ENCODE results near the gene LYG1. TPM values are rescaled to one million over a fixed set of nuclear protein-coding genes. Genes with fewer than 3 reads are reported as not detected.

LYG1 gene
- total RNA-seq, 1 donor from 2014 or later = 1.4 TPM

- Mint-ChIP-seq H3K27me3 (ENCODE audit: unreplicated experiment) (no peaks in the 10 kb centered on the region), H3K4me3 (ENCODE audit: unreplicated experiment) (no peak overlapping the region), H3K9me3 (ENCODE audit: unreplicated experiment) (no peaks in the 10 kb centered on the region), H3K4me1 (ENCODE audit: unreplicated experiment) (no peaks in the 10 kb centered on the region), H3K27ac (ENCODE audit: unreplicated experiment) (no peak overlapping the region), H3K36me3 (ENCODE audit: low read depth, unreplicated experiment) (peaks cover 26% of the 10 kb centered on the region)
- TF ChIP-seq, protein P1, sequence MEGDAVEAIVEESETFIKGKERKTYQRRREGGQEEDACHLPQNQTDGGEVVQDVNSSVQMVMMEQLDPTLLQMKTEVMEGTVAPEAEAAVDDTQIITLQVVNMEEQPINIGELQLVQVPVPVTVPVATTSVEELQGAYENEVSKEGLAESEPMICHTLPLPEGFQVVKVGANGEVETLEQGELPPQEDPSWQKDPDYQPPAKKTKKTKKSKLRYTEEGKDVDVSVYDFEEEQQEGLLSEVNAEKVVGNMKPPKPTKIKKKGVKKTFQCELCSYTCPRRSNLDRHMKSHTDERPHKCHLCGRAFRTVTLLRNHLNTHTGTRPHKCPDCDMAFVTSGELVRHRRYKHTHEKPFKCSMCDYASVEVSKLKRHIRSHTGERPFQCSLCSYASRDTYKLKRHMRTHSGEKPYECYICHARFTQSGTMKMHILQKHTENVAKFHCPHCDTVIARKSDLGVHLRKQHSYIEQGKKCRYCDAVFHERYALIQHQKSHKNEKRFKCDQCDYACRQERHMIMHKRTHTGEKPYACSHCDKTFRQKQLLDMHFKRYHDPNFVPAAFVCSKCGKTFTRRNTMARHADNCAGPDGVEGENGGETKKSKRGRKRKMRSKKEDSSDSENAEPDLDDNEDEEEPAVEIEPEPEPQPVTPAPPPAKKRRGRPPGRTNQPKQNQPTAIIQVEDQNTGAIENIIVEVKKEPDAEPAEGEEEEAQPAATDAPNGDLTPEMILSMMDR (IDR thresholded peaks at IDR 0.05; ENCODE audit: unreplicated experiment) = no peak
- DNase-seq (ENCODE audit: low spot score) = no peak
Measured at GRCh38 chr2:99275882-99276281, 25.1 kb downstream of the LYG1 start.

DNA sequence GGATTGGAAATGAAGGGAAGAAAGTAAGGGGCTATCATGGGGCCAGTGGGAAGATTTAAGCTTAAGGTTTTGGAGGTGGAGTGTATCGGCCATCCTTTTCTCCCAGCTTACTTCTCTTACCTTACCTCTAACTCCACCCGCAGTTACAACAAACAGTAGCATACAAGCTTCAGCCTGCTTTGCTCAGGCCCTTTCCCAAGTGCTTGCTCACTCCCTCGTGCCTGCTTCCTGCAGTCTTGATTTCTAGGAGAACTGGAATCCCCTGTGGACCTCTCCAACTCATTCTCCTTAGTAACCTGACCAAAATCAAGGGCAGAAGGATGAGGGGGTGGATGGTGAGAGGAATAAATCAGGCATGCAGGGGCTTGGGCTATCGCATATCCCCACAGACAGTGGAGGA lies 39.8 kb downstream of the LYG1 start:
- Mint-ChIP-seq H3K4me1 (ENCODE audit: unreplicated experiment) (peaks cover 1% of the 10 kb centered on the region), H3K4me3 (ENCODE audit: unreplicated experiment) (no peak overlapping the region), H3K27me3 (ENCODE audit: unreplicated experiment) (no peaks in the 10 kb centered on the region), H3K27ac (ENCODE audit: unreplicated experiment) (no peak overlapping the region), H3K36me3 (ENCODE audit: low read depth, unreplicated experiment) (no peaks in the 10 kb centered on the region), H3K9me3 (ENCODE audit: unreplicated experiment) (no peaks in the 10 kb centered on the region)
- TF ChIP-seq, protein P1 (IDR thresholded peaks at IDR 0.05; ENCODE audit: unreplicated experiment) = no peak
- DNase-seq (ENCODE audit: low spot score) = no peak

- Mint-ChIP-seq H3K4me1 (ENCODE audit: unreplicated experiment) (peaks cover 10% of the 10 kb centered on the region), H3K4me3 (ENCODE audit: unreplicated experiment) (no peak overlapping the region), H3K36me3 (ENCODE audit: low read depth, unreplicated experiment) (no peaks in the 10 kb centered on the region), H3K27ac (ENCODE audit: unreplicated experiment) (no peak overlapping the region), H3K27me3 (ENCODE audit: unreplicated experiment) (no peaks in the 10 kb centered on the region), H3K9me3 (ENCODE audit: unreplicated experiment) (no peaks in the 10 kb centered on the region)
- DNase-seq (ENCODE audit: low spot score) = no peak
- TF ChIP-seq, protein P1 (IDR thresholded peaks at IDR 0.05; ENCODE audit: unreplicated experiment) = no peak
Measured at GRCh38 chr2:99260184-99260583, 40.8 kb downstream of the LYG1 start.

DNA sequence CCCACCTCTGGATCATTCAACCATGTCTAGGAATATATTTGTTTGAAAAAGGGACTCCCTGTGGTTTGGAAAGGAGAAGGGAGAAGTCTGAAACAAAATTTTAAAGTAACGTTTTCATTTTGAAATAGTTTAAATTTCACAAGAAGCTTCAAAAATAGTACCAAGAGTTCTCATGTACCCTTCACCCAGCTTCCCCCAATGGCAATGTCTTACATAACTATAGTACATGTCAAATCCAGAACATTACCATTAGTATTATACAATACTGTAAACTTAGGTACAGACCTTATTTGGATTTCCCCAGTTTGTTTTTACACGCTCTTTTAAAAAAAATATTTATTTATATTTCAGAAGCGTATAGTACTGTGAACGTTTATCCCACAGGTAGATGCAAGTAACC lies 41.5 kb downstream of the LYG1 start:
- Mint-ChIP-seq H3K4me1 (ENCODE audit: unreplicated experiment) (peaks cover 10% of the 10 kb centered on the region), H3K27ac (ENCODE audit: unreplicated experiment) (no peak overlapping the region), H3K9me3 (ENCODE audit: unreplicated experiment) (no peaks in the 10 kb centered on the region), H3K36me3 (ENCODE audit: low read depth, unreplicated experiment) (no peaks in the 10 kb centered on the region), H3K4me3 (ENCODE audit: unreplicated experiment) (no peak overlapping the region), H3K27me3 (ENCODE audit: unreplicated experiment) (no peaks in the 10 kb centered on the region)
- TF ChIP-seq, protein P1 (IDR thresholded peaks at IDR 0.05; ENCODE audit: unreplicated experiment) = no peak
- DNase-seq (ENCODE audit: low spot score) = no peak

DNA sequence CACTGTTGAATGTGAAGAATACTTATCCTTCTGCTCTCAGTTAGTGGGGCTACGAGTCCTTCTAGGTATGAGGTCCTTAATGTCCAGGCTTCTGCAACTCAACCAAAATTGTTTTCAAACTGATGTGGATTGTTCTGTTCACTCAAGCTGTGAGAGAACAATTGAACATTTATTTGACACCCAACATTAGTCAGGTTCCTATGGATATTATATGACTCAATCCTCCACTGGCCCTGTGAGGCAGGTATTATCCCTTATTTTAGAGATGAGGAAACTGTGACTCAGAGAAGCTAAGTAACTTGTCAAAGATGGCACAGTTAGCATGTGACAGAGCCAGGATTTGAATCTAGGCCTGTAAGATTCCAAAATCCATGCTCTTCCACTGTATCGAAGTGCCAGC lies 44.3 kb downstream of the LYG1 start:
- peaks cover 5% of the 10 kb centered on the region for H3K9me3 Mint-ChIP-seq (ENCODE audit: unreplicated experiment)
- no peak for DNase-seq (ENCODE audit: low spot score)
- H3K4me3 Mint-ChIP-seq (ENCODE audit: unreplicated experiment) = no peak overlapping the region
- TF ChIP-seq, protein P1 (IDR thresholded peaks at IDR 0.05; ENCODE audit: unreplicated experiment) = no peak
- peaks cover 10% of the 10 kb centered on the region for H3K4me1 Mint-ChIP-seq (ENCODE audit: unreplicated experiment)
- H3K36me3 Mint-ChIP-seq (ENCODE audit: low read depth, unreplicated experiment) = peaks cover 4% of the 10 kb centered on the region
- H3K27ac Mint-ChIP-seq (ENCODE audit: unreplicated experiment) = no peak overlapping the region
- H3K27me3 Mint-ChIP-seq (ENCODE audit: unreplicated experiment) = no peaks in the 10 kb centered on the region
